GM10266 (cell line): Measurements from ENCODE around the gene GBP1.

Experiments used
- DNase-seq: peaks from one replicate; pipeline ENCODE4 v3.0.0; 2012; ENCODE audit errors: extremely low spot score
- TF ChIP-seq, protein P1 (sequence below): IDR thresholded peaks from 2 replicates; pipeline ENCODE4 v1.5.1; 2012; ENCODE audit warnings: mild to moderate bottlenecking, low read depth; ENCODE audit not compliant: control insufficient read depth, insufficient read depth; ENCODE audit errors: missing control alignments

The GBP1 gene

DNA sequence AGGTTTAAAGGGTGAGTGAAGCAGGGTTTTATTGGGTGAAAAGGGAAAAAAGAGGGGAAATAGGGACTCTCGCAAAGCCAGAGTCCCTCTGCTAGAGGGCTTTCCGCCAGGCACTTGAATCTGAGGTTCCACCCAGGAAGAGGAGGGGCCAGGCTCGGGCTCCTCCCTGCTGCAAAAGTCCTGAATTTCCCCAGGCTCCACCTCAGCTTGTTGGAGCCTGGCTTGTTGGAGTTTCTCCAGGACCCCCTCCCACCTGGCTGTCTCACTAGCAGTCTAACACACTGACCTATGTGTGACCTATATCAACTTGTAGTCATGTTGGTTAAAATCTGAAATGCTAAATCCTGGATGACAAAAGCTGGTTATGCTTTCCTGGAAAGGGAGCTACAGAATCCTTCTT is 35.4 kb upstream of the GBP1 start:
- DNase-seq, result no peak
- TF ChIP-seq, protein P1, sequence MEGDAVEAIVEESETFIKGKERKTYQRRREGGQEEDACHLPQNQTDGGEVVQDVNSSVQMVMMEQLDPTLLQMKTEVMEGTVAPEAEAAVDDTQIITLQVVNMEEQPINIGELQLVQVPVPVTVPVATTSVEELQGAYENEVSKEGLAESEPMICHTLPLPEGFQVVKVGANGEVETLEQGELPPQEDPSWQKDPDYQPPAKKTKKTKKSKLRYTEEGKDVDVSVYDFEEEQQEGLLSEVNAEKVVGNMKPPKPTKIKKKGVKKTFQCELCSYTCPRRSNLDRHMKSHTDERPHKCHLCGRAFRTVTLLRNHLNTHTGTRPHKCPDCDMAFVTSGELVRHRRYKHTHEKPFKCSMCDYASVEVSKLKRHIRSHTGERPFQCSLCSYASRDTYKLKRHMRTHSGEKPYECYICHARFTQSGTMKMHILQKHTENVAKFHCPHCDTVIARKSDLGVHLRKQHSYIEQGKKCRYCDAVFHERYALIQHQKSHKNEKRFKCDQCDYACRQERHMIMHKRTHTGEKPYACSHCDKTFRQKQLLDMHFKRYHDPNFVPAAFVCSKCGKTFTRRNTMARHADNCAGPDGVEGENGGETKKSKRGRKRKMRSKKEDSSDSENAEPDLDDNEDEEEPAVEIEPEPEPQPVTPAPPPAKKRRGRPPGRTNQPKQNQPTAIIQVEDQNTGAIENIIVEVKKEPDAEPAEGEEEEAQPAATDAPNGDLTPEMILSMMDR, result no peak

DNA sequence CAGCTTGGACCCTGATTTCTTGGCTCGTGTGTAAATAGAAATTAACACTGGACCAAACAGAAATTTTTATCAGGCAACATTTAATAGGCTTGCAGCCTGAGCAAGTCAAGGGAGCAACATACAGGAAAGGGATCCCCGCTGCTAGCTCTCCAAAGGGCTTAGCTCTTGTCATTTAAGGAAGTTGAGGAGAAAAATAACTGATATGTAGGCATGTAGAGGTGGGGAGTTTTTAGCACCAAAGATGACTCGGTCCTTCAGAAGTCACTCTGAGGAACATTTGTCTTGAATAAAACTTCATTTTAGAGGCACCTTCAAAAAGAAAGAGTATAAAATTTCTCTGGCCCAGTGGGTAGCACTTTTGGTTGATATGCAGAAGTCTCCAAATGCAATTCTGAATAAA is 33.8 kb upstream of the GBP1 start:
- TF ChIP-seq, protein P1, result no peak
- DNase-seq, result no peak

DNA sequence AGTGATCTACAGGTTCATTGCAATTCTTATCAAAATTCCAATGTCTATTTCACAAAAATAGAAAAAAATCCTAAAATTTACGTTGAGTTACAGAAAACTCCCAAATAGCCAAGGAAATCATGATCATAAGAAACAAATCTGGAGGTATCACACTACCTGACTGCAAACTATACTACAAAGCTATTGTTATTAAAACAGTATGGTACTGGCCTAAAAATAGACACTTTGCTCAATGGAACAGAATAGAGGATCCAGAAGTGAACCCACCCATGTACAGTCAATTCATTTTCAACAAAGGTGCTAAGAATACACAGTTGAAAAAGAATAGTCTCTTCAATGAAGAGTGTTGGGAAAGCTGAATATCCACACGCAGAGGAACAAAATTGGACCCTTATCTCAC is 30.7 kb upstream of the GBP1 start:
- no peak for DNase-seq

DNA sequence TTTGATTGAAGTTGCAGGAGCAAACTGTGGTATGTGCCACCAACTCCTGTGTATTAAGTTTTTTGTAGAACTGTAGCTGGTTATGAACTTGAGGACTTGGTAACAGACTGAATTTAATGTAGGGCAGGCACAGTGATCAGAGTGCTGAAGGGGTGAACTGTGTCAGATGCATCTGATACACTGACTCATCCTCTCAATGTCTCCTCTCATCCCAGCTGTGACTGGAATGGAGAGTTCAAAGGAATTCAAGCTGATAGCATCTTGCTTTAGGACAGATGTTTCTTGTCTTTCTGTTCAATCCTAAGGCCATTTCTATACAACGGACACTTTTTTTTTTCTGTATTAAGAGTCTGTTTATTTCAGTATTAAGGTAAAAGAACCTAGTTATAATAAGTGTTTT is 25.0 kb upstream of the GBP1 start:
- no peak for DNase-seq

More for the DNA sequence above, 30.7 kb upstream of the GBP1 start:
- TF ChIP-seq, protein P1, result no peak

DNA sequence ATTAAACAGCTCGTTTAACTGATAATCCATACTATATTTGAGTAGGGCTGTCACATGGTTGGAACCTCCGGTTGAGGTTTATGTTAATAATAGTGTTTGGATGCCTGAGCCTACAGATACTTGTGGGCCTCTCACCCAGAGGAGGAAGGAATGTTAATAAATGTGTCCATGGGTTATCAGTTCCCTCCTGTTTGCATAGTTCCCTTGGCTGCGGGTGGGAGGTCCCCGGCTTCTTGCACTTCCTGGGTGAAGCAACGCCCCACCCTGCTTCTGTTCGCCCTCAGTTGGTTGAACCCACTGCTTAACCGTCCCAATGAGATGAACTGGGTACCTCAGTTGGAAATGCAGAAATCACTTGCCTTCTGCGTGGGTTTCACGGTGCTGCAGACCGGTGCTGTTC is 23.6 kb upstream of the GBP1 start:
- TF ChIP-seq, protein P1, result no peak
- DNase-seq, result no peak

More for the DNA sequence above, 25.0 kb upstream of the GBP1 start:
- TF ChIP-seq, protein P1, result no peak

DNA sequence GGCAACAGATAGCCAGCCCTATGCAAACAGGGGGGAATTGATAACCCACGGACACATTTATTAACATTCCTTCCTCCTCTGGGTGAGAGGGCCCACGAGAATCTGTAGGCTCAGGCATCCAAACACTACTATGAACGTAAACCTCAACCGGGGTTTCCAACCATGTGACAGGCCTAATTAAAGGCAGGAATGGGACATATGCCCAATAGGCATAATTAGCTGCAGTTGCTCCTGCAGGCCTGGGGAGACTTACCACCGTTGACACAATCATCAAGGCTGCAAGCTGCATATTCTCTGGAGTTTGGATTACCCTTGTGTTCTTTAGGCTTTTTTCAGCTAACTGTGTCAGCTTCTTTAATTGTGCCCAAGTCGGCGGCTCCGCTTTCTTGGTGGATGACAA is 22.2 kb upstream of the GBP1 start:
- no peak for DNase-seq
- TF ChIP-seq, protein P1, result no peak

DNA sequence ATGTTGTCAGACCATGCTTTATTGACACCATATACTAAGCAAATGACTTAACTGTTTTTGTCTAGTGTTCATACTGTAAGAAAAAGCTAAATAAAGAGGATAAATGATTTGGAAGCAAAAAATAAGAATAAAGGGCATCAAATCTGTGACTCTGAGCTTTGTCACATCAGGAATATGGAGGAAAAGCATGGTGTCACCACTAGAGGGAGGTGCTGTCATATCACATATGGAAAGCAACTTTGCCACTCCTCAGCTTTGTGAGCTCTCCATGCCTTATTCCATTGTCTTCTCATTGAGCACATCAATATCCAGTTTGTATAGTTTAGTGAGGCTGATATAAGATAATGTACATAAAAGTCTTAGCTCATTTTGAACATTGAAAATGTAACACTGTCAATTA is 20.8 kb upstream of the GBP1 start:
- TF ChIP-seq, protein P1, result peak; percentile 49
- peak; percentile 22 for DNase-seq
